IMR-90 (cell line): ENCODE results near the gene P4HA2. TPM values are rescaled to one million over a fixed set of nuclear protein-coding genes. Genes with fewer than 3 reads are reported as not detected.

Experiments used
- ATAC-seq: fragments of 200-7000 bp; cut with Tn5 transposase; 2 replicates; pipeline ENCODE4 v1.9.1; 2020; ENCODE audit warnings: low read depth, mild to moderate bottlenecking, moderate library complexity
- BruUV-seq: library from RNA; stranded (reverse); fragments of 400-500 nt; replicated peaks from 2 replicates; lab custom pipeline; 2021; lab: Mats Ljungman, UMichigan
- CTCF ChIA-PET: fragments of 300-600 bp; formaldehyde crosslinking; extraction: SDS; loops from one replicate; lab custom pipeline; 2021; ENCODE audit warnings: antibody characterized with exemption; lab: Yijun Ruan, JAX
- POLR2A ChIA-PET: fragments of 300-600 bp; sonication (Branson Sonifier 250); formaldehyde crosslinking; loops from one replicate; lab custom pipeline; 2022; ENCODE audit warnings: antibody characterized with exemption; ENCODE audit not compliant: unreplicated experiment; lab: Charles Lee
- DNase-seq: peaks from one replicate; pipeline ENCODE4 v3.0.0; 2013
- H2AFZ ChIP-seq: replicated peaks from 2 replicates; pipeline ENCODE3; 2013; ENCODE audit warnings: low read length, mild to moderate bottlenecking; ENCODE audit not compliant: poor library complexity
- H2AK5ac ChIP-seq: 2 replicates; pipeline ENCODE4 v1.6.1; 2013; ENCODE audit warnings: low read depth, low read length, inconsistent platforms
- H2AK9ac ChIP-seq: replicated peaks from 2 replicates; pipeline ENCODE3; 2013; ENCODE audit warnings: mild to moderate bottlenecking, low read depth, low read length, moderate library complexity; ENCODE audit not compliant: poor library complexity
- H2BK120ac ChIP-seq: 2 replicates; pipeline ENCODE4 v1.6.1; 2013; ENCODE audit warnings: low read depth, low read length, inconsistent platforms
- H2BK15ac ChIP-seq: 3 replicates; pipeline ENCODE4 v1.6.1; 2013; ENCODE audit warnings: low read depth, low read length, inconsistent platforms
- H2BK20ac ChIP-seq: 2 replicates; pipeline ENCODE4 v1.6.1; 2013; ENCODE audit warnings: low read depth, mild to moderate bottlenecking, inconsistent platforms, low read length, moderate library complexity
- H2BK5ac ChIP-seq: 2 replicates; pipeline ENCODE4 v1.6.1; 2013; ENCODE audit warnings: mild to moderate bottlenecking, low read depth, low read length, inconsistent platforms; ENCODE audit not compliant: poor library complexity, severe bottlenecking
- H3K14ac ChIP-seq: replicated peaks from 2 replicates; pipeline ENCODE4 v1.6.1; 2013; ENCODE audit warnings: low read depth, low read length, inconsistent platforms
- H3K18ac ChIP-seq: 2 replicates; pipeline ENCODE4 v1.6.1; 2013; ENCODE audit warnings: low read depth, low read length, control low read depth
- H3K23ac ChIP-seq: 2 replicates; pipeline ENCODE4 v1.6.1; 2013; ENCODE audit warnings: low read depth, low read length, inconsistent platforms
- H3K27ac ChIP-seq: 2 replicates; pipeline ENCODE4 v1.5.1; 2013; ENCODE audit warnings: mild to moderate bottlenecking, control low read depth, low read length; ENCODE audit not compliant: insufficient read depth
- H3K27me3 ChIP-seq: 2 replicates; pipeline ENCODE4 v1.6.1; 2013; ENCODE audit warnings: low read length; ENCODE audit not compliant: control insufficient read depth, insufficient read depth
- H3K36me3 ChIP-seq: 2 replicates; pipeline ENCODE4 v1.6.1; 2013; ENCODE audit warnings: low read length, mixed read lengths; ENCODE audit not compliant: control insufficient read depth, insufficient read depth
- H3K4ac ChIP-seq: 2 replicates; pipeline ENCODE4 v1.6.1; 2013; ENCODE audit warnings: low read depth, low read length, inconsistent platforms
- H3K4me1 ChIP-seq: 2 replicates; pipeline ENCODE4 v1.6.1; 2013; ENCODE audit warnings: low read length, mixed read lengths; ENCODE audit not compliant: control insufficient read depth, insufficient read depth
- H3K4me2 ChIP-seq: 2 replicates; pipeline ENCODE4 v1.6.1; 2013; ENCODE audit warnings: low read depth, mild to moderate bottlenecking, control low read depth, low read length, moderate library complexity
- H3K4me3 ChIP-seq: 2 replicates; pipeline ENCODE4 v1.5.1; 2013; ENCODE audit warnings: low read depth, mild to moderate bottlenecking, control low read depth, low read length, moderate library complexity; ENCODE audit not compliant: insufficient read depth
- H3K56ac ChIP-seq: 2 replicates; pipeline ENCODE4 v1.6.1; 2013; ENCODE audit warnings: low read length, inconsistent platforms; ENCODE audit not compliant: insufficient read depth; ENCODE audit errors: extremely low read depth
- H3K79me1 ChIP-seq, 2 experiments: 2 replicates each; pipeline ENCODE4 v1.6.1; 2013; ENCODE audit warnings: low read length in 2 of 2, inconsistent platforms in 1 of 2, low read depth in 1 of 2
- H3K9ac ChIP-seq: 2 replicates; pipeline ENCODE4 v1.6.1; 2013; ENCODE audit warnings: low read depth, low read length, control low read depth
- H3K9me1 ChIP-seq: 2 replicates; pipeline ENCODE4 v1.6.1; 2013; ENCODE audit warnings: low read length, inconsistent platforms; ENCODE audit not compliant: insufficient read depth
- H3K9me3 ChIP-seq: 2 replicates; pipeline ENCODE4 v1.6.1; 2013; ENCODE audit warnings: low read length; ENCODE audit not compliant: control insufficient read depth, insufficient read depth
- H4K20me1 ChIP-seq: 2 replicates; pipeline ENCODE4 v1.6.1; 2013; ENCODE audit warnings: low read length, inconsistent platforms; ENCODE audit not compliant: insufficient read depth
- H4K5ac ChIP-seq: 2 replicates; pipeline ENCODE4 v1.6.1; 2013; ENCODE audit warnings: mild to moderate bottlenecking, low read depth, low read length, control low read depth
- H4K8ac ChIP-seq, 2 experiments: 2 replicates each; pipeline ENCODE4 v1.6.1; 2013; ENCODE audit warnings: low read depth in 2 of 2, low read length in 2 of 2, control low read depth in 1 of 2, inconsistent platforms in 1 of 2
- H4K91ac ChIP-seq: 2 replicates; pipeline ENCODE4 v1.6.1; 2013; ENCODE audit warnings: low read depth, low read length, inconsistent platforms; ENCODE audit not compliant: insufficient read depth
- CEBPB ChIP-seq: IDR thresholded peaks from 2 replicates; pipeline ENCODE4 v1.6.1; 2012; ENCODE audit warnings: low read depth, low read length, improper control_type of control experiment
- CHD1 ChIP-seq: IDR thresholded peaks from 2 replicates; pipeline ENCODE4 v1.6.1; 2012; ENCODE audit warnings: low read depth, low read length, improper control_type of control experiment
- ELK1 ChIP-seq: fragments of 150-350 bp; IDR thresholded peaks from 2 replicates; pipeline ENCODE4 v1.6.1; 2016; ENCODE audit warnings: low read depth, mild to moderate bottlenecking, low read length, moderate library complexity, borderline replicate concordance
- NFE2L2 ChIP-seq: fragments of 150-350 bp; IDR thresholded peaks from 2 replicates; pipeline ENCODE4 v1.6.1; 2016; ENCODE audit warnings: low read depth, mild to moderate bottlenecking, low read length
- RCOR1 ChIP-seq: IDR thresholded peaks from 2 replicates; pipeline ENCODE4 v1.6.1; 2012; ENCODE audit warnings: mild to moderate bottlenecking, low read length, improper control_type of control experiment; ENCODE audit not compliant: insufficient replicate concordance
- WGBS, 2 experiments: methylation state at CpG; one replicate each; pipeline versions ENCODE4 v1.1.5 to v1.1.7; 2013; ENCODE audit warnings: missing lambda C conversion rate in 2 of 2; ENCODE audit not compliant: insufficient read length in 1 of 2; ENCODE audit errors: extremely low coverage in 2 of 2; 5-methylcytosine and 5-hydroxymethylcytosine counted together
- dilution Hi-C: fragments of 300-500 bp; cut with HindIII; formaldehyde crosslinking; loops from one replicate; pipeline ENCODE4 v1.14.3; 2018; ENCODE audit warnings: low sequenced_read_pairs; ENCODE audit not compliant: unreplicated experiment
- in situ Hi-C: fragments of 300-500 bp; cut with MboI; formaldehyde crosslinking; loops from 3 replicates; pipeline ENCODE4 v1.14.3; 2019; ENCODE audit warnings: low sequenced_read_pairs, inconsistent platforms, mixed read lengths
- intact Hi-C: fragments of 100-400 bp; cut with micrococcal nuclease; formaldehyde crosslinking; loops from 2 replicates; pipeline ENCODE4 v1.10.0; 2022
- polyA plus RNA-seq, 3 experiments: library from polyadenylated mRNA; depleted of rRNA; stranded (reverse); fragments of >200 nt; gene quantifications; 2 replicates each; pipeline ENCODE4 v1.2.3, GENCODE V29; 2012; ENCODE audit warnings: low replicate concordance in 1 of 3
- total RNA-seq: library from RNA; depleted of rRNA; stranded (reverse); fragments of >200 nt; gene quantifications from 2 replicates; pipeline ENCODE4 v1.2.3, GENCODE V29; 2012

The P4HA2 gene
- total and polyA plus RNA-seq, 2 of the 4 experiments (the other 2 are of a cell fraction), result 186 to 225 TPM

GRCh38 chr5:132233081-132233480, 5.4 kb upstream of the P4HA2 start:
- no peak overlapping the region for H3K4me2 ChIP-seq

More at GRCh38 chr5:132233081-132233480, 5.4 kb upstream of the P4HA2 start:
- no peaks in the 10 kb centered on the region; the same call in 1 of the 2 replicates for H3K9me1 ChIP-seq
- H3K14ac ChIP-seq, result no peak overlapping the region
- H2AK5ac ChIP-seq, result no peak overlapping the region
- no peak overlapping the region for H2BK120ac ChIP-seq
- H4K8ac ChIP-seq, result no peak overlapping the region
- no peak overlapping the region for H4K91ac ChIP-seq
- dilution Hi-C loops, result no loop called here
- no peak overlapping the region for H3K4ac ChIP-seq
- no peak overlapping the region for H2BK20ac ChIP-seq
- H3K79me1 ChIP-seq, result no peaks in the 10 kb centered on the region
- H3K56ac ChIP-seq, result no peak overlapping the region
- ChIA-PET CTCF (no interaction called here), POLR2A (no interaction called here)
- H3K9me3 ChIP-seq, result no peaks in the 10 kb centered on the region
- BruUV-seq, result no TSS peak
- TF ChIP-seq CEBPB (no peak), CHD1 (no peak), ELK1 (no peak), NFE2L2 (no peak), RCOR1 (no peak)
- in situ Hi-C loops, result no loop called here
- H3K4me1 ChIP-seq, result no peaks in the 10 kb centered on the region; the same call in 1 of the 2 replicates
- no peak overlapping the region for H3K23ac ChIP-seq
- H4K5ac ChIP-seq, result no peak overlapping the region
- intact Hi-C loops, result no loop called here
- ATAC-seq (no peak), DNase-seq (no peak)
- H2BK5ac ChIP-seq, result no peak overlapping the region
- no peak overlapping the region for H2AK9ac ChIP-seq
- no peak overlapping the region for H3K18ac ChIP-seq
- H4K20me1 ChIP-seq, result no peaks in the 10 kb centered on the region
- H3K9ac ChIP-seq, result no peak overlapping the region
- no peak overlapping the region for H2AFZ ChIP-seq
- H3K36me3 ChIP-seq, result no peaks in the 10 kb centered on the region
- H3K27ac ChIP-seq, result no peak overlapping the region
- no CpG with 5 or more reads among the region's 1 CpG for WGBS, 2 experiments
- H3K27me3 ChIP-seq, result no peaks in the 10 kb centered on the region; the same call in 1 of the 2 replicates
- H2BK15ac ChIP-seq, result no peak overlapping the region
- no peak overlapping the region for H3K4me3 ChIP-seq
